K562 (cell line): ENCODE results near the gene DCP1B. TPM values are rescaled to one million over a fixed set of nuclear protein-coding genes. Genes with fewer than 3 reads are reported as not detected.

Experiments
- ATAC-seq: fragments of 200-7000 bp; cut with Tn5 transposase; 3 replicates; pipeline ENCODE4 v1.9.1; 2020; ENCODE audit warnings: moderate library complexity
- BruUV-seq: library from RNA; stranded (reverse); fragments of 400-500 nt; replicated peaks from 2 replicates; lab custom pipeline; 2021; lab: Mats Ljungman, UMichigan
- CTCF ChIA-PET: fragments of 300-600 bp; formaldehyde crosslinking; extraction: SDS; loops from one replicate; lab custom pipeline; 2021; ENCODE audit warnings: low intra/inter-chr PET ratio; lab: Yijun Ruan, JAX
- POLR2A ChIA-PET: fragments of 300-600, 350-650 bp; sonication (Branson Sonifier 250); formaldehyde crosslinking; extraction: SDS; loops from one replicate; lab custom pipeline; 2021; ENCODE audit warnings: antibody characterized with exemption, inconsistent platforms; lab: Yijun Ruan, JAX
- DNase-seq, 4 experiments: peaks; one replicate each; pipeline versions ENCODE4 v3.0.0 to v3.0.0-alpha.2; 2011 to 2018; ENCODE audit warnings: low spot score in 3 of 4, mixed read lengths in 3 of 4; ENCODE audit errors: extremely low read depth in 1 of 4
- FAIRE-seq: peaks from 2 replicates; lab custom pipeline; 2011; peaks lifted over from hg19 to GRCh38; lab: Jason Lieb, UNC
- H2AFZ ChIP-seq: 2 replicates; pipeline ENCODE4 v1.6.0; 2011; ENCODE audit warnings: low read depth, low read length, control low read depth, inconsistent platforms
- H3K27ac ChIP-seq: fragments of 200-600 bp; 3 replicates; pipeline ENCODE4 v1.8.0; 2011; ENCODE audit warnings: low read depth, mild to moderate bottlenecking, control low read depth, inconsistent platforms, low read length, moderate library complexity, mixed read lengths; ENCODE audit errors: extremely low read depth
- H3K27me3 ChIP-seq, 2 experiments: fragments of 300-600 bp in 1 of 2; 2 replicates in 1 of 2; 3 replicates in 1 of 2; pipeline versions ENCODE4 v1.6.0 to v1.8.0; 2011; ENCODE audit warnings: inconsistent platforms in 2 of 2, low read length in 2 of 2, mild to moderate bottlenecking in 1 of 2, mixed read lengths in 1 of 2, moderate library complexity in 1 of 2; ENCODE audit not compliant: control insufficient read depth in 2 of 2, insufficient read depth in 2 of 2
- H3K36me3 ChIP-seq: fragments of 300-600 bp; 3 replicates; pipeline ENCODE4 v1.8.0; 2011; ENCODE audit warnings: mild to moderate bottlenecking, low read length, inconsistent platforms; ENCODE audit not compliant: control insufficient read depth, insufficient read depth
- H3K4me1 ChIP-seq, 2 experiments: fragments of 200-600 bp in 1 of 2; replicated peaks in 1 of 2; 2 replicates in 1 of 2; 3 replicates in 1 of 2; pipeline versions ENCODE4 v1.5.1 to v1.8.0; 2011; ENCODE audit warnings: inconsistent platforms in 2 of 2, low read length in 2 of 2, mild to moderate bottlenecking in 1 of 2, mixed read lengths in 1 of 2, moderate library complexity in 1 of 2; ENCODE audit not compliant: control insufficient read depth in 2 of 2, insufficient read depth in 2 of 2
- H3K4me2 ChIP-seq: 2 replicates; pipeline ENCODE4 v1.6.1; 2011; ENCODE audit warnings: low read length, control low read depth, inconsistent platforms, mixed read lengths; ENCODE audit not compliant: insufficient read depth
- H3K4me3 ChIP-seq: fragments of 200-600 bp; sonication (generic), shearing (Covaris generic); 2 replicates; pipeline ENCODE4 v1.5.1; 2016; ENCODE audit warnings: control low read depth, inconsistent platforms
- H3K79me2 ChIP-seq: fragments of 200-600 bp; 3 replicates; pipeline ENCODE4 v1.8.0; 2011; ENCODE audit warnings: low read length, inconsistent platforms; ENCODE audit not compliant: control insufficient read depth, insufficient read depth
- H3K9ac ChIP-seq, 2 experiments: 2 replicates each; pipeline versions ENCODE4 v1.6.0 to v1.6.1; 2011; ENCODE audit warnings: low read depth in 2 of 2, low read length in 2 of 2, control low read depth in 1 of 2, inconsistent platforms in 1 of 2, mild to moderate bottlenecking in 1 of 2, mixed read lengths in 1 of 2; ENCODE audit not compliant: insufficient read depth in 1 of 2
- H3K9me1 ChIP-seq: one replicate; pipeline ENCODE4 v1.6.0; 2011; ENCODE audit warnings: inconsistent platforms, mild to moderate bottlenecking, low read length, moderate library complexity; ENCODE audit not compliant: control insufficient read depth, insufficient read depth
- H3K9me3 ChIP-seq: replicated peaks from 2 replicates; pipeline ENCODE4 v1.5.1; 2011; ENCODE audit warnings: low read depth, low read length, inconsistent platforms; ENCODE audit not compliant: control insufficient read depth, insufficient read depth
- H4K20me1 ChIP-seq: replicated peaks from 2 replicates; pipeline ENCODE4 v1.6.1; 2011; ENCODE audit warnings: low read length, inconsistent platforms, mixed read lengths; ENCODE audit not compliant: control insufficient read depth, insufficient read depth
- ELF4 ChIP-seq: fragments of 450-650 bp; formaldehyde crosslinking; IDR thresholded peaks from 2 replicates; pipeline ENCODE4 v1.4.0; 2022; ENCODE audit warnings: missing genetic modification characterization
- FOXA1 ChIP-seq: fragments of 450-650 bp; IDR thresholded peaks from 2 replicates; pipeline ENCODE4 v1.6.1; 2016; ENCODE audit warnings: mild to moderate bottlenecking, borderline replicate concordance
- HDGF ChIP-seq: fragments of 450-650 bp; IDR thresholded peaks from 2 replicates; pipeline ENCODE4 v1.6.1; 2016
- SMAD2 ChIP-seq: fragments of 150-350 bp; IDR thresholded peaks from 2 replicates; pipeline ENCODE4 v1.6.1; 2014; ENCODE audit warnings: low read depth, mild to moderate bottlenecking, low read length
- SUPT5H ChIP-seq: fragments of 450-650 bp; IDR thresholded peaks from 2 replicates; pipeline ENCODE4 v1.6.1; 2016
- ZNF23 ChIP-seq: fragments of 250-450 bp; sonication (Bioruptor Pico); IDR thresholded peaks from 2 replicates; pipeline ENCODE4 v1.4.0; 2020; ENCODE audit warnings: mild to moderate bottlenecking
- ZNF41 ChIP-seq: fragments of 250-450 bp; sonication (Bioruptor Pico); conservative IDR thresholded peaks from 2 replicates; pipeline ENCODE4 v1.4.0; 2020; ENCODE audit warnings: mild to moderate bottlenecking
- WGBS: fragments of 100-300 bp; shearing (Covaris generic); methylation state at CpG from one replicate; pipeline ENCODE4 v1.1.6; 2016; ENCODE audit warnings: low coverage, mixed read lengths; ENCODE audit not compliant: insufficient coverage; ENCODE audit errors: missing lambda C conversion rate; 5-methylcytosine and 5-hydroxymethylcytosine counted together
- in situ Hi-C: fragments of 300-500 bp; cut with MboI; formaldehyde crosslinking; loops from 4 replicates; pipeline ENCODE4 v1.15.0; 2018; ENCODE audit warnings: inconsistent platforms, mixed read lengths
- intact Hi-C: fragments of 100-400 bp; cut with micrococcal nuclease; formaldehyde crosslinking; loops from 2 replicates; pipeline ENCODE4 v1.14.2; 2022
- polyA plus RNA-seq, 8 experiments: library from polyadenylated mRNA; depleted of rRNA in 4 of 8; stranded (reverse) in 5 of 8; unstranded in 3 of 8; fragments of >200 nt; fragmentation: Nextera tagmentation in 2 of 8; fragmentation: Illumina TruSeq in 1 of 8; extraction: Ambion mirVana in 2 of 8; extraction: Trizol in 1 of 8; gene quantifications; 2 replicates each; pipeline versions ENCODE4 v1.2.1 to v1.2.3, GENCODE V29; 2011 to 2014; ENCODE audit warnings: inconsistent platforms in 1 of 8, missing spikeins in 1 of 8
- total RNA-seq, 7 experiments: library from RNA; depleted of rRNA in 6 of 7; stranded (reverse); fragments of >200 nt in 6 of 7; fragmentation: Illumina TruSeq in 2 of 7; extraction: Trizol in 2 of 7; gene quantifications; 2 replicates each; pipeline versions ENCODE4 v1.2.1 to v1.2.3, GENCODE V29; 2011 to 2021; ENCODE audit warnings: low replicate concordance in 1 of 7
- TF ChIP-seq, protein P1 (sequence below): fragments of 450-650 bp; IDR thresholded peaks from 2 replicates; pipeline ENCODE4 v1.6.1; 2016; ENCODE audit warnings: borderline replicate concordance
- TF ChIP-seq, protein P2 (sequence below), 3 experiments: fragments of 200-800 bp in 1 of 3; sonication (Bioruptor generic) in 1 of 3; sonication (generic) in 1 of 3; formaldehyde crosslinking in 1 of 3; IDR thresholded peaks; 2 replicates each; pipeline versions ENCODE4 v1.6.1 to v1.8.0; 2016 to 2022; ENCODE audit warnings: mild to moderate bottlenecking in 2 of 3, missing compliant biosample characterization in 2 of 3, missing genetic modification characterization in 2 of 3, missing genetic modification reagents in 1 of 3

DCP1B gene
- total and polyA plus RNA-seq, 9 of the 15 experiments (the other 6 are each of a cell fraction or from before 2014, with no cell fraction given), result 0.83 to 7.3 (median 3.4) TPM

DNA sequence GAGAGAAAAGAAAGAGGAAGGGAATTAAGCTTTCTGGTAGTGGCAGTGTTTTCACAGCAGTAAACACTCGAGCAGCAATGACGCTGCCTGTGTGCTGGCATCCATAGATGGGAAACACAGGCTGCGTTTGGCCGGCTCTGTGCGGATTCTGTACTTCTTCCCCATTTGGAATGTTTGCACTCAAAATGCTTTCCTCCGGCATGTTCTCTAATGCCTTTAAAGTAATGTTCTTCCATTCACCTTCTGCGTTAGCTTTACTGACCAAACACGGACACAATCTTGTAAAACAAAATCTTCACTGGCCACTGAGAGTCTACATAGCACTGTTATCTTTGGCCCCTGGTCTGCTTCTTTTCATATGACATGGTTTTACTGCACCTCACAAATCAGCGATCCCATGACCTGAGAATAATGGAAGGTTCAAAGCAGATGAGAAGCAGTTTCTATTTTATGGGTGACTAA is 31.4 kb downstream of the DCP1B start:
- no peaks in the 10 kb centered on the region for H3K79me2 ChIP-seq
- BruUV-seq, result no TSS peak
- ChIA-PET POLR2A (no interaction called here), CTCF (no interaction called here)
- no peaks in the 10 kb centered on the region; a peak in 1 of 5 replicates for H3K4me1 ChIP-seq
- H3K4me3 ChIP-seq, result no peak overlapping the region
- H3K27me3 ChIP-seq, result no peaks in the 10 kb centered on the region
- DNase-seq (no peak), ATAC-seq (no peak), FAIRE-seq (no peak)
- no peak overlapping the region for H3K27ac ChIP-seq
- no peak overlapping the region for H2AFZ ChIP-seq
- in situ Hi-C loops, result no loop called here
- no peak overlapping the region for H3K9ac ChIP-seq
- H3K36me3 ChIP-seq, result no peaks in the 10 kb centered on the region
- H3K9me3 ChIP-seq, result no peaks in the 10 kb centered on the region
- no peak overlapping the region for H3K4me2 ChIP-seq
- 53% methylated on average over 7 of the region's 9 CpGs for WGBS
- TF ChIP-seq SUPT5H (no peak), ELF4 (CRISPR knock-in tag) (no peak), ZNF23 (CRISPR knock-in tag) (no peak), FOXA1 (no peak), HDGF (no peak), SMAD2 (no peak), ZNF41 (no peak)
- TF ChIP-seq, protein P1, sequence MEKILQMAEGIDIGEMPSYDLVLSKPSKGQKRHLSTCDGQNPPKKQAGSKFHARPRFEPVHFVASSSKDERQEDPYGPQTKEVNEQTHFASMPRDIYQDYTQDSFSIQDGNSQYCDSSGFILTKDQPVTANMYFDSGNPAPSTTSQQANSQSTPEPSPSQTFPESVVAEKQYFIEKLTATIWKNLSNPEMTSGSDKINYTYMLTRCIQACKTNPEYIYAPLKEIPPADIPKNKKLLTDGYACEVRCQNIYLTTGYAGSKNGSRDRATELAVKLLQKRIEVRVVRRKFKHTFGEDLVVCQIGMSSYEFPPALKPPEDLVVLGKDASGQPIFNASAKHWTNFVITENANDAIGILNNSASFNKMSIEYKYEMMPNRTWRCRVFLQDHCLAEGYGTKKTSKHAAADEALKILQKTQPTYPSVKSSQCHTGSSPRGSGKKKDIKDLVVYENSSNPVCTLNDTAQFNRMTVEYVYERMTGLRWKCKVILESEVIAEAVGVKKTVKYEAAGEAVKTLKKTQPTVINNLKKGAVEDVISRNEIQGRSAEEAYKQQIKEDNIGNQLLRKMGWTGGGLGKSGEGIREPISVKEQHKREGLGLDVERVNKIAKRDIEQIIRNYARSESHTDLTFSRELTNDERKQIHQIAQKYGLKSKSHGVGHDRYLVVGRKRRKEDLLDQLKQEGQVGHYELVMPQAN, result no peak
- TF ChIP-seq, protein P2, sequence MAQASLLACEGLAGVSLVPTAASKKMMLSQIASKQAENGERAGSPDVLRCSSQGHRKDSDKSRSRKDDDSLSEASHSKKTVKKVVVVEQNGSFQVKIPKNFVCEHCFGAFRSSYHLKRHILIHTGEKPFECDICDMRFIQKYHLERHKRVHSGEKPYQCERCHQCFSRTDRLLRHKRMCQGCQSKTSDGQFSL (CRISPR knock-in tag; IDR thresholded peaks at IDR 0.05), result no peak
- TF ChIP-seq, protein P2 (tag; IDR thresholded peaks at IDR 0.05), result no peak
- no peaks in the 10 kb centered on the region for H4K20me1 ChIP-seq
- intact Hi-C loops, result no loop called here
- no peaks in the 10 kb centered on the region for H3K9me1 ChIP-seq
